K562 (cell line): ENCODE measurements around the gene CETN1. TPM values are rescaled to one million over a fixed set of nuclear protein-coding genes. Genes with fewer than 3 reads are reported as not detected.

Source experiments
- ARID1B ChIP-seq: fragments of 450-650 bp; IDR thresholded peaks from 2 replicates; pipeline ENCODE4 v1.6.1; 2016; ENCODE audit warnings: antibody characterized with exemption, mild to moderate bottlenecking, inconsistent platforms
- CREBBP ChIP-seq: IDR thresholded peaks from one replicate; pipeline ENCODE4 v1.6.1; 2012; ENCODE audit warnings: low read depth, mild to moderate bottlenecking, control low read depth, inconsistent platforms, low read length
- CSDE1 ChIP-seq, 2 experiments: fragments of 450-650 bp; IDR thresholded peaks; 2 replicates each; pipeline ENCODE4 v1.6.1; 2016; ENCODE audit warnings: mild to moderate bottlenecking in 1 of 2
- EGR1 ChIP-seq: fragments of 450-650 bp; conservative IDR thresholded peaks from 2 replicates; pipeline ENCODE4 v1.6.1; 2017; ENCODE audit warnings: mild to moderate bottlenecking
- ETV1 ChIP-seq: fragments of 450-650 bp; conservative IDR thresholded peaks from 2 replicates; pipeline ENCODE4 v1.6.1; 2016; ENCODE audit warnings: missing genetic modification characterization, control low read depth, low read depth, missing compliant biosample characterization
- GTF2E2 ChIP-seq: fragments of 200-800 bp; sonication (Bioruptor generic); IDR thresholded peaks from 2 replicates; pipeline ENCODE4 v1.6.1; 2016; ENCODE audit warnings: missing genetic modification characterization, missing compliant biosample characterization
- HDAC3 ChIP-seq: fragments of 450-650 bp; IDR thresholded peaks from 2 replicates; pipeline ENCODE4 v1.6.1; 2018; ENCODE audit warnings: borderline replicate concordance, mild to moderate bottlenecking, moderate library complexity; ENCODE audit not compliant: partially characterized antibody
- HLTF ChIP-seq: fragments of 450-650 bp; IDR thresholded peaks from 2 replicates; pipeline ENCODE4 v1.6.1; 2016
- JUNB ChIP-seq: fragments of 450-650 bp; formaldehyde crosslinking; conservative IDR thresholded peaks from 2 replicates; pipeline ENCODE4 v1.4.0; 2020; ENCODE audit warnings: mild to moderate bottlenecking
- PURB ChIP-seq: sonication (generic); formaldehyde crosslinking; IDR thresholded peaks from 2 replicates; pipeline ENCODE4 v1.9.0; 2021; ENCODE audit warnings: low read depth, mild to moderate bottlenecking, missing genetic modification reagents
- RB1 ChIP-seq: fragments of 450-650 bp; IDR thresholded peaks from 2 replicates; pipeline ENCODE4 v1.6.1; 2017; ENCODE audit warnings: low read depth, mild to moderate bottlenecking
- RBM22 ChIP-seq: fragments of 200-400 bp; formaldehyde crosslinking; IDR thresholded peaks from 2 replicates; pipeline ENCODE4 v1.6.1; 2018; ENCODE audit warnings: low read length, low read depth; ENCODE audit not compliant: poor library complexity, severe bottlenecking
- TAF9B ChIP-seq: fragments of 450-650 bp; IDR thresholded peaks from 2 replicates; pipeline ENCODE4 v1.6.1; 2018; ENCODE audit warnings: mild to moderate bottlenecking; ENCODE audit not compliant: partially characterized antibody
- polyA plus RNA-seq, 8 experiments: library from polyadenylated mRNA; depleted of rRNA in 4 of 8; stranded (reverse) in 5 of 8; unstranded in 3 of 8; fragments of >200 nt; fragmentation: Nextera tagmentation in 2 of 8; fragmentation: Illumina TruSeq in 1 of 8; extraction: Ambion mirVana in 2 of 8; extraction: Trizol in 1 of 8; gene quantifications; 2 replicates each; pipeline versions ENCODE4 v1.2.1 to v1.2.3, GENCODE V29; 2011 to 2014; ENCODE audit warnings: inconsistent platforms in 1 of 8, missing spikeins in 1 of 8
- total RNA-seq, 7 experiments: library from RNA; depleted of rRNA in 6 of 7; stranded (reverse); fragments of >200 nt in 6 of 7; fragmentation: Illumina TruSeq in 2 of 7; extraction: Trizol in 2 of 7; gene quantifications; 2 replicates each; pipeline versions ENCODE4 v1.2.1 to v1.2.3, GENCODE V29; 2011 to 2021; ENCODE audit warnings: low replicate concordance in 1 of 7
- TF ChIP-seq, protein P1 (sequence below): sonication (generic); formaldehyde crosslinking; IDR thresholded peaks from 2 replicates; pipeline ENCODE4 v1.9.0; 2022; ENCODE audit warnings: mild to moderate bottlenecking, missing genetic modification reagents
- TF ChIP-seq, protein P2 (sequence below): sonication (generic); formaldehyde crosslinking; IDR thresholded peaks from 2 replicates; pipeline ENCODE4 v1.8.0; 2022; ENCODE audit warnings: mild to moderate bottlenecking, missing genetic modification reagents
- TF ChIP-seq, protein P3 (sequence below), 2 experiments: fragments of 450-650 bp; IDR thresholded peaks; 2 replicates each; pipeline ENCODE4 v1.6.1; 2016; ENCODE audit warnings: mild to moderate bottlenecking in 2 of 2, borderline replicate concordance in 1 of 2, low read depth in 1 of 2, moderate library complexity in 1 of 2
- TF ChIP-seq, protein P4 (sequence below): IDR thresholded peaks from 2 replicates; pipeline ENCODE4 v1.6.1; 2012; ENCODE audit warnings: low read depth, low read length, improper control_type of control experiment, borderline replicate concordance

Gene CETN1
- total and polyA plus RNA-seq, 9 of the 15 experiments (the other 6 are each of a cell fraction or from before 2014, with no cell fraction given), result 0.07 to 0.34 (median 0.19) TPM; not detected in 3

DNA sequence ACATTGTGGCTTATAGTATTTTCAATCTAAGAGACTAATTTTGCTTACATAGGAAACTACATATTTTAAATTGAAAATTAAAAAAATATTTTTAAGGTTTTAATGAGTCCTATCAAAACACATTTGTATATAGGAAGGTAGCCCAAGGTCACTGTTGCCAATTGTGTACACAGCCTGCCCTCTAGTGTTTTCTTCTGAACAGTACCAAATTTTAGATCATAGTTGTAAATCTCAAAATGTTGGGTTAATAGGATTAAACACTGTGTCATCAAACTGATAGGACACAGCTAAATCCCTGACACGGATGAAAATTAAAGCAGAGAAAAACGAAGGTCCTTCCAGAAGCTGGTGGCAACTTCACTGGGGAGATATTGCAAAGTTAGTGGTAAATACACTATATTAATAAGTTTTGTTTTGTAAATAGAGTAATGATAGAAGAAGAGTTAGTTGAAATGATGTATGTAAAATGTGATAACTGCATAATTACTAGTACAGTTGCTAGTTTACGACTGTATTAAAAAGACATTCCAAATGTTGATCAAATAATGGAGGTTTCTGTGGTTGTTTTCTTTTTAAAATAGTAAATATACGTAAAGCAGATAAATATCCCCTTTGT, 36.3 kb downstream of the CETN1 start (continued):
- TF ChIP-seq, protein P1, sequence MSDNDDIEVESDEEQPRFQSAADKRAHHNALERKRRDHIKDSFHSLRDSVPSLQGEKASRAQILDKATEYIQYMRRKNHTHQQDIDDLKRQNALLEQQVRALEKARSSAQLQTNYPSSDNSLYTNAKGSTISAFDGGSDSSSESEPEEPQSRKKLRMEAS (CRISPR knock-in tag), result no peak
- no peak for TF ChIP-seq CREBBP
- no peak for TF ChIP-seq PURB (CRISPR knock-in tag)
- no peak for TF ChIP-seq TAF9B
- no peak for TF ChIP-seq CSDE1 (IDR thresholded peaks at IDR 0.05)
- TF ChIP-seq GTF2E2 (tag), result no peak
- TF ChIP-seq HLTF, result no peak
- TF ChIP-seq EGR1, result no peak
- TF ChIP-seq HDAC3, result peak; percentile 29
- TF ChIP-seq JUNB, result no peak
- no peak for TF ChIP-seq RBM22
- TF ChIP-seq, protein P2, sequence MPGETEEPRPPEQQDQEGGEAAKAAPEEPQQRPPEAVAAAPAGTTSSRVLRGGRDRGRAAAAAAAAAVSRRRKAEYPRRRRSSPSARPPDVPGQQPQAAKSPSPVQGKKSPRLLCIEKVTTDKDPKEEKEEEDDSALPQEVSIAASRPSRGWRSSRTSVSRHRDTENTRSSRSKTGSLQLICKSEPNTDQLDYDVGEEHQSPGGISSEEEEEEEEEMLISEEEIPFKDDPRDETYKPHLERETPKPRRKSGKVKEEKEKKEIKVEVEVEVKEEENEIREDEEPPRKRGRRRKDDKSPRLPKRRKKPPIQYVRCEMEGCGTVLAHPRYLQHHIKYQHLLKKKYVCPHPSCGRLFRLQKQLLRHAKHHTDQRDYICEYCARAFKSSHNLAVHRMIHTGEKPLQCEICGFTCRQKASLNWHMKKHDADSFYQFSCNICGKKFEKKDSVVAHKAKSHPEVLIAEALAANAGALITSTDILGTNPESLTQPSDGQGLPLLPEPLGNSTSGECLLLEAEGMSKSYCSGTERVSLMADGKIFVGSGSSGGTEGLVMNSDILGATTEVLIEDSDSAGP, result no peak
- TF ChIP-seq, protein P3, sequence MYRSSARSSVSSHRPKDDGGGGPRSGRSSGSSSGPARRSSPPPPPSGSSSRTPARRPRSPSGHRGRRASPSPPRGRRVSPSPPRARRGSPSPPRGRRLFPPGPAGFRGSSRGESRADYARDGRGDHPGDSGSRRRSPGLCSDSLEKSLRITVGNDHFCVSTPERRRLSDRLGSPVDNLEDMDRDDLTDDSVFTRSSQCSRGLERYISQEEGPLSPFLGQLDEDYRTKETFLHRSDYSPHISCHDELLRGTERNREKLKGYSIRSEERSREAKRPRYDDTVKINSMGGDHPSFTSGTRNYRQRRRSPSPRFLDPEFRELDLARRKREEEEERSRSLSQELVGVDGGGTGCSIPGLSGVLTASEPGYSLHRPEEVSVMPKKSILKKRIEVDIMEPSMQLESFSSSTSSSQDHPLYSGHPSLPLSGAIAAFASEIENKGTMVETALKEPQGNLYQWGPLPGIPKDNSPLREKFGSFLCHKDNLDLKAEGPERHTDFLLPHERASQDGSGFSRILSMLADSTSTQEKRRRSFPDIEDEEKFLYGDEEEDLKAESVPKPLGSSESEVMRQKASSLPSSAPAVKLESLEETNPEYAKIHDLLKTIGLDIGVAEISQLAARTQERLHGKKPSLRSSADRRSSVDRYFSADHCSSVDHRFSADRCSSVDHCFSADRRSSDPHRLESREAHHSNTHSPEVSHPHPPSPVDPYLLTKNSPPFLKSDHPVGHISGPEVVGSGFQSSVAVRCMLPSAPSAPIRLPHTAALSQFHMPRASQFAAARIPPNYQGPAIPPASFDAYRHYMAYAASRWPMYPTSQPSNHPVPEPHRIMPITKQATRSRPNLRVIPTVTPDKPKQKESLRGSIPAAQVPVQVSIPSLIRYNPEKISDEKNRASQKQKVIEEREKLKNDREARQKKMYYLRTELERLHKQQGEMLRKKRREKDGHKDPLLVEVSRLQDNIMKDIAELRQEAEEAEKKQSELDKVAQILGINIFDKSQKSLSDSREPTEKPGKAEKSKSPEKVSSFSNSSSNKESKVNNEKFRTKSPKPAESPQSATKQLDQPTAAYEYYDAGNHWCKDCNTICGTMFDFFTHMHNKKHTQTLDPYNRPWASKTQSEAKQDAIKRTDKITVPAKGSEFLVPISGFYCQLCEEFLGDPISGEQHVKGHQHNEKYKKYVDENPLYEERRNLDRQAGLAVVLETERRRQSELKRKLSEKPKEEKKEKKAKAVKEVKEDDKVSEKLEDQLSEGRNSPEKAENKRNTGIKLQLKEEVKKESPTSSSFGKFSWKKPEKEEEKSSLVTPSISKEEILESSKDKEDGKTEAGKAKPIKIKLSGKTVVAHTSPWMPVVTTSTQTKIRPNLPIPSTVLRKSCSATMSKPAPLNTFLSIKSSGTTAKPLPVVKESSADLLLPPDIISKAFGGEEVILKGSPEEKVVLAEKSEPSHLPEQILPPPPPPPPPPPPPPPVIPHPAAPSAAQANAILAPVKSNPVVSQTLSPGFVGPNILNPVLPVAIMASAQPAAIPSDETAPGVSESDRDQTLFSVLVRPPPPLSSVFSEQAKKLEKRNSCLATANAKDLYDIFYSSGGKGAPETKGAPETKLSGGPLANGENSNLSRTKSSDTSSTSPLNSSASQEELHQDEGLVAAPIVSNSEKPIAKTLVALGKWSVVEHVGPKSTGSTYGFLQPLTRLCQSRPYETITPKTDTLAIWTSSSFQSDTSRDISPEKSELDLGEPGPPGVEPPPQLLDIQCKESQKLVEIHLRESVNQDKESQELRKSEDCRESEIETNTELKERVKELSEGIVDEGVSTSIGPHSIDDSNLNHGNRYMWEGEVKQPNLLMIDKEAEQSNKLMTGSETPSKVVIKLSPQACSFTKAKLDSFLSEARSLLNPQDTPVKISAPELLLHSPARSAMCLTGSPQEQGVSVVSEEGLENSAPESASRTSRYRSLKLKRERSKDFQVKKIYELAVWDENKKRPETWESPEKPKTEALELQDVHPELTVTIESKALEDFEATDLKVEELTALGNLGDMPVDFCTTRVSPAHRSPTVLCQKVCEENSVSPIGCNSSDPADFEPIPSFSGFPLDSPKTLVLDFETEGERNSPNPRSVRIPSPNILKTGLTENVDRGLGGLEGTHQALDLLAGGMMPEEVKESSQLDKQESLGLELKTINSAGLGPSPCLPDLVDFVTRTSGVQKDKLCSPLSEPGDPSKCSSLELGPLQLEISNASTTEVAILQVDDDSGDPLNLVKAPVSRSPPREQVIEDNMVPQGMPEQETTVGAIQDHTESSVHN (IDR thresholded peaks at IDR 0.05; ENCODE audit: borderline replicate concordance in 1 of 2, low read depth in 1 of 2), result peak in 1 of 2 experiments; percentile 92; a peak in 1 of 4 replicates
- TF ChIP-seq, protein P4, sequence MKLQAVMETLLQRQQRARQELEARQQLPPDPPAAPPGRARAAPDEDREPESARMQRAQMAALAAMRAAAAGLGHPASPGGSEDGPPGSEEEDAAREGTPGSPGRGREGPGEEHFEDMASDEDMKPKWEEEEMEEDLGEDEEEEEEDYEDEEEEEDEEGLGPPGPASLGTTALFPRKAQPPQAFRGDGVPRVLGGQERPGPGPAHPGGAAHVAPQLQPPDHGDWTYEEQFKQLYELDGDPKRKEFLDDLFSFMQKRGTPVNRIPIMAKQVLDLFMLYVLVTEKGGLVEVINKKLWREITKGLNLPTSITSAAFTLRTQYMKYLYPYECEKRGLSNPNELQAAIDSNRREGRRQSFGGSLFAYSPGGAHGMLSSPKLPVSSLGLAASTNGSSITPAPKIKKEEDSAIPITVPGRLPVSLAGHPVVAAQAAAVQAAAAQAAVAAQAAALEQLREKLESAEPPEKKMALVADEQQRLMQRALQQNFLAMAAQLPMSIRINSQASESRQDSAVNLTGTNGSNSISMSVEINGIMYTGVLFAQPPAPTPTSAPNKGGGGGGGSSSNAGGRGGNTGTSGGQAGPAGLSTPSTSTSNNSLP, result peak; percentile 90
- no peak for TF ChIP-seq ETV1
- 0 out of 2 replicates have a peak, but pooled peaks have one; percentile 8 for TF ChIP-seq ARID1B
- no peak for TF ChIP-seq RB1
